Endothelial cell of umbilical vein (primary cell): ENCODE measurements around the gene MMP11.

Source experiments
- CTCF ChIP-seq, 2 donors: IDR thresholded peaks; 1 replicate in 1 of 2; 2 replicates in 1 of 2; pipeline ENCODE4 v1.5.1; 2011; ENCODE audit warnings: low read length in 2 of 2, mild to moderate bottlenecking in 2 of 2, moderate library complexity in 2 of 2, control low read depth in 1 of 2, inconsistent platforms in 1 of 2, low read depth in 1 of 2; ENCODE audit not compliant: insufficient read depth in 1 of 2; ENCODE audit errors: extremely low read depth in 1 of 2
- EZH2 ChIP-seq: IDR thresholded peaks from 2 replicates; pipeline ENCODE4 v1.6.1; 2012; ENCODE audit warnings: borderline replicate concordance, low read depth, mild to moderate bottlenecking, moderate library complexity, low read length, inconsistent platforms; ENCODE audit not compliant: severe bottlenecking
- GATA2 ChIP-seq: IDR thresholded peaks from 2 replicates; pipeline ENCODE4 v1.7.0; 2011; ENCODE audit warnings: low read depth, mild to moderate bottlenecking, moderate library complexity, mixed read lengths, low read length; ENCODE audit not compliant: insufficient read length, insufficient read depth
- MAX ChIP-seq: IDR thresholded peaks from 2 replicates; pipeline ENCODE4 v1.6.1; 2011; ENCODE audit not compliant: insufficient read depth, insufficient read length
- MYC ChIP-seq: IDR thresholded peaks from one replicate; pipeline ENCODE4 v1.6.1; 2011; ENCODE audit warnings: mild to moderate bottlenecking, low read depth, low read length
- POLR2A ChIP-seq: IDR thresholded peaks from 2 replicates; pipeline ENCODE4 v1.6.1; 2012; ENCODE audit warnings: low read depth, mild to moderate bottlenecking, control low read depth, low read length
- POLR2AphosphoS5 ChIP-seq: IDR thresholded peaks from 2 replicates; pipeline ENCODE4 v1.6.1; 2012; ENCODE audit warnings: low read depth, mild to moderate bottlenecking, control low read depth, low read length, moderate library complexity; ENCODE audit not compliant: insufficient read depth

DNA sequence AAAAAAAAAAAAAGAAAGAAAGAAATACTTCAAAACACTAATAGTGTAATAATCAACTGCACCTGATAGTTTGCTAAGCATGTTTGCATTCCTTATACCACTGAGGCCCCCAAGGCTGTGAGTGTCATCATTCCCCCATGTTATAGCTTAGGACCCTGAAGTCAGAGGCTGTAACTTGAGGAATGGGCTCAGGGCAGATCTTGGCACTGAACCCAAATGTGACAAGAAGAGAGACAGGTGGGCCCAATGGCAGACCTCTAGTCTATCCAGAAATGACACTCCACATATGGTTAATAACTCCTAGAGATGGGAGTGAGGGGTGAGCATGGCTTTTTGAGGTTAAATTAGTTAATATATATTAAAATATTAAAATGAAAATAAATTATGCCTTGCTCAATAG, 35.0 kb upstream of the MMP11 start:
- TF ChIP-seq CTCF (IDR thresholded peaks at IDR 0.05; ENCODE audit: extremely low read depth in 1 of 2, insufficient read depth in 1 of 2, low read depth in 1 of 2, low read length in 2 of 2) (no peak), MAX (no peak), EZH2 (no peak), POLR2AphosphoS5 (no peak), POLR2A (no peak), GATA2 (no peak), MYC (no peak)
